Type B pancreatic cell (in vitro differentiated cells): ENCODE results near the gene SRSF8. TPM values are rescaled to one million over a fixed set of nuclear protein-coding genes. Genes with fewer than 3 reads are reported as not detected.

ENCODE experiments used
- DNase-seq: peaks from one replicate; pipeline ENCODE4 v3.0.0; 2021; ENCODE audit warnings: mixed read lengths; ENCODE audit not compliant: unreplicated experiment; ENCODE audit errors: extremely low spot score
- H3K27ac Mint-ChIP-seq: 2 replicates; pipeline ENCODE4 v1.8.0; 2021; ENCODE audit warnings: mild to moderate bottlenecking, mixed read lengths
- H3K27me3 Mint-ChIP-seq: 2 replicates; pipeline ENCODE4 v1.8.0; 2021; ENCODE audit warnings: mixed read lengths
- H3K36me3 Mint-ChIP-seq: 2 replicates; pipeline ENCODE4 v1.8.0; 2021; ENCODE audit warnings: mixed read lengths
- H3K4me1 Mint-ChIP-seq: one replicate; pipeline ENCODE4 v1.8.0; 2021; ENCODE audit warnings: mixed read lengths; ENCODE audit not compliant: unreplicated experiment
- H3K4me3 Mint-ChIP-seq: 2 replicates; pipeline ENCODE4 v1.8.0; 2021; ENCODE audit warnings: mild to moderate bottlenecking, mixed read lengths
- H3K9me3 Mint-ChIP-seq: 2 replicates; pipeline ENCODE4 v1.8.0; 2021; ENCODE audit warnings: mixed read lengths
- CTCF ChIP-seq: fragments of 200-600 bp; sonication (generic); conservative IDR thresholded peaks from 2 replicates; pipeline ENCODE4 v1.5.0; 2021; ENCODE audit warnings: antibody characterized with exemption, mild to moderate bottlenecking
- total RNA-seq: library from RNA; stranded (reverse); gene quantifications from 2 replicates; pipeline ENCODE4 v1.2.1, GENCODE V29; 2021; ENCODE audit warnings: low replicate concordance

Gene SRSF8
- total RNA-seq, 1 donor from 2014 or later: 43.7 TPM

GRCh38 chr11:95097209-95097608, 30.5 kb downstream of the SRSF8 start:
- Mint-ChIP-seq H3K36me3 (no peaks in the 10 kb centered on the region), H3K4me3 (no peak overlapping the region), H3K27ac (no peak overlapping the region), H3K27me3 (peaks cover 3% of the 10 kb centered on the region), H3K9me3 (no peaks in the 10 kb centered on the region), H3K4me1 (peaks cover 13% of the 10 kb centered on the region)
- DNase-seq: no peak
- TF ChIP-seq CTCF: no peak

GRCh38 chr11:95098826-95099225, 32.1 kb downstream of the SRSF8 start:
- Mint-ChIP-seq H3K27me3 (no peaks in the 10 kb centered on the region), H3K4me1 (peaks cover 4% of the 10 kb centered on the region), H3K36me3 (no peaks in the 10 kb centered on the region), H3K9me3 (no peaks in the 10 kb centered on the region), H3K4me3 (no peak overlapping the region), H3K27ac (no peak overlapping the region)
- TF ChIP-seq CTCF: no peak
- DNase-seq: no peak

- no peaks in the 10 kb centered on the region for H3K27me3 Mint-ChIP-seq
- no peak for TF ChIP-seq CTCF
- no peak overlapping the region for H3K4me3 Mint-ChIP-seq
- DNase-seq: no peak
- H3K4me1 Mint-ChIP-seq: no peaks in the 10 kb centered on the region
- no peak overlapping the region for H3K27ac Mint-ChIP-seq
- H3K9me3 Mint-ChIP-seq: no peaks in the 10 kb centered on the region
- no peaks in the 10 kb centered on the region for H3K36me3 Mint-ChIP-seq
Observed at GRCh38 chr11:95100191-95100648, 33.5 kb downstream of the SRSF8 start.

GRCh38 chr11:95100856-95101507, 34.3 kb downstream of the SRSF8 start:
- TF ChIP-seq CTCF: no peak
- H3K4me3 Mint-ChIP-seq: no peak overlapping the region
- H3K4me1 Mint-ChIP-seq: peaks cover 2% of the 10 kb centered on the region
- no peaks in the 10 kb centered on the region for H3K27me3 Mint-ChIP-seq
- no peaks in the 10 kb centered on the region for H3K9me3 Mint-ChIP-seq
- H3K36me3 Mint-ChIP-seq: no peaks in the 10 kb centered on the region
- DNase-seq: no peak
- H3K27ac Mint-ChIP-seq: no peak overlapping the region

GRCh38 chr11:95101935-95102334, 35.2 kb downstream of the SRSF8 start:
- Mint-ChIP-seq H3K27me3 (no peaks in the 10 kb centered on the region), H3K27ac (no peak overlapping the region), H3K36me3 (no peaks in the 10 kb centered on the region), H3K9me3 (no peaks in the 10 kb centered on the region), H3K4me3 (no peak overlapping the region), H3K4me1 (peaks cover 11% of the 10 kb centered on the region)
- no peak for TF ChIP-seq CTCF
- DNase-seq: no peak
